NB4 (cell line): ENCODE measurements around the gene TRIM54.

Experiments
- POLR2A ChIP-seq: IDR thresholded peaks from 2 replicates; pipeline ENCODE4 v1.6.1; 2011; ENCODE audit warnings: mild to moderate bottlenecking; ENCODE audit not compliant: insufficient read length; ENCODE audit errors: extremely low read depth
- TF ChIP-seq, protein P1 (sequence below): IDR thresholded peaks from one replicate; pipeline ENCODE4 v1.5.1; 2012; ENCODE audit warnings: low read depth, low read length
- TF ChIP-seq, protein P2 (sequence below): IDR thresholded peaks from 2 replicates; pipeline ENCODE4 v1.6.1; 2011; ENCODE audit warnings: low read depth, low read length

DNA sequence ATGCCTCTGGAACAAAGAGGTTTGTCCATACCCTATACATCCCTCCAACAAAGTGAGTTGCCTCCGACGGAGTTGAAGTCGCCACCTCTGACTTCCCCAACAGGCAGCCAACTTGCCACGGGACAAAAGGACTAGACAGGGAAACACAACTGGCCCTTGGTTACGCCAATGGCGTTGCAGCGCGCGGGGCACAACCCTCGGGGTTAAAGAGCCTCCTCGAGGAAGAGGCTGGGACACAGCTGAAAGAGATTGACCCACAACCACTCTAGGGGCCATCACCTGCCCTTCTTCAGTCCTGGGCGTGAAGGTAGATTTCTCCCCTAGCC is 73.8 kb downstream of the TRIM54 start:
- TF ChIP-seq, protein P1, sequence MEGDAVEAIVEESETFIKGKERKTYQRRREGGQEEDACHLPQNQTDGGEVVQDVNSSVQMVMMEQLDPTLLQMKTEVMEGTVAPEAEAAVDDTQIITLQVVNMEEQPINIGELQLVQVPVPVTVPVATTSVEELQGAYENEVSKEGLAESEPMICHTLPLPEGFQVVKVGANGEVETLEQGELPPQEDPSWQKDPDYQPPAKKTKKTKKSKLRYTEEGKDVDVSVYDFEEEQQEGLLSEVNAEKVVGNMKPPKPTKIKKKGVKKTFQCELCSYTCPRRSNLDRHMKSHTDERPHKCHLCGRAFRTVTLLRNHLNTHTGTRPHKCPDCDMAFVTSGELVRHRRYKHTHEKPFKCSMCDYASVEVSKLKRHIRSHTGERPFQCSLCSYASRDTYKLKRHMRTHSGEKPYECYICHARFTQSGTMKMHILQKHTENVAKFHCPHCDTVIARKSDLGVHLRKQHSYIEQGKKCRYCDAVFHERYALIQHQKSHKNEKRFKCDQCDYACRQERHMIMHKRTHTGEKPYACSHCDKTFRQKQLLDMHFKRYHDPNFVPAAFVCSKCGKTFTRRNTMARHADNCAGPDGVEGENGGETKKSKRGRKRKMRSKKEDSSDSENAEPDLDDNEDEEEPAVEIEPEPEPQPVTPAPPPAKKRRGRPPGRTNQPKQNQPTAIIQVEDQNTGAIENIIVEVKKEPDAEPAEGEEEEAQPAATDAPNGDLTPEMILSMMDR, result no peak
- no peak for TF ChIP-seq POLR2A
- TF ChIP-seq, protein P2, sequence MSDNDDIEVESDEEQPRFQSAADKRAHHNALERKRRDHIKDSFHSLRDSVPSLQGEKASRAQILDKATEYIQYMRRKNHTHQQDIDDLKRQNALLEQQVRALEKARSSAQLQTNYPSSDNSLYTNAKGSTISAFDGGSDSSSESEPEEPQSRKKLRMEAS, result no peak
